GM12878 (cell line): ENCODE data around the gene HCN3. TPM values are rescaled to one million over a fixed set of nuclear protein-coding genes. Genes with fewer than 3 reads are reported as not detected.

ENCODE experiments used
- ATAC-seq: fragments of 200-7000 bp; cut with Tn5 transposase; 3 replicates; pipeline ENCODE4 v1.9.1; 2020; ENCODE audit warnings: mild to moderate bottlenecking, moderate library complexity
- BruUV-seq: library from RNA; stranded (reverse); fragments of 400-500 nt; replicated peaks from 2 replicates; lab custom pipeline; 2021; lab: Mats Ljungman, UMichigan
- CTCF ChIA-PET: fragments of 300-600 bp; sonication (Branson Sonifier 250); formaldehyde crosslinking; extraction: SDS; loops from one replicate; lab custom pipeline; 2021; ENCODE audit warnings: inconsistent platforms; lab: Yijun Ruan, JAX
- POLR2A ChIA-PET: fragments of 350-600 bp; formaldehyde crosslinking; extraction: SDS; loops from one replicate; lab custom pipeline; 2021; ENCODE audit warnings: inconsistent platforms; lab: Charles Lee
- RAD21 ChIA-PET: fragments of 300-600 bp; sonication (Branson Sonifier 250); formaldehyde crosslinking; loops from one replicate; lab custom pipeline; 2023; ENCODE audit warnings: antibody characterized with exemption; ENCODE audit not compliant: unreplicated experiment; lab: Charles Lee
- SMC1A ChIA-PET: fragments of 300-600 bp; sonication (Branson Sonifier 250); formaldehyde crosslinking; loops from one replicate; lab custom pipeline; 2023; ENCODE audit not compliant: unreplicated experiment, uncharacterized antibody; lab: Charles Lee
- DNase-seq: peaks from one replicate; pipeline ENCODE4 v3.0.0-alpha.2; 2011; ENCODE audit warnings: low read depth, low spot score
- FAIRE-seq: peaks from 3 replicates; lab custom pipeline; 2011; peaks lifted over from hg19 to GRCh38; lab: Jason Lieb, UNC
- H2AFZ ChIP-seq: 2 replicates; pipeline ENCODE4 v1.6.0; 2011; ENCODE audit warnings: low read depth, low read length, control low read depth; ENCODE audit not compliant: control insufficient read depth
- H3K27ac ChIP-seq: 2 replicates; pipeline ENCODE4 v1.5.1; 2011; ENCODE audit warnings: control low read depth; ENCODE audit not compliant: control insufficient read depth, insufficient read depth
- H3K27me3 ChIP-seq, 2 experiments: replicated peaks in 1 of 2; 2 replicates each; pipeline versions ENCODE4 v1.6.0 to v1.6.1; 2011; ENCODE audit warnings: low read length in 1 of 2; ENCODE audit not compliant: control insufficient read depth in 2 of 2, insufficient read depth in 2 of 2
- H3K36me3 ChIP-seq, 2 experiments: 2 replicates each; pipeline ENCODE4 v1.5.1; 2011; ENCODE audit warnings: low read length in 1 of 2; ENCODE audit not compliant: control insufficient read depth in 2 of 2, insufficient read depth in 2 of 2
- H3K4me1 ChIP-seq: 2 replicates; pipeline ENCODE4 v1.6.1; 2011; ENCODE audit warnings: mild to moderate bottlenecking, low read length, moderate library complexity, mixed read lengths; ENCODE audit not compliant: control insufficient read depth, insufficient read depth
- H3K4me2 ChIP-seq: 2 replicates; pipeline ENCODE4 v1.6.0; 2011; ENCODE audit warnings: control low read depth; ENCODE audit not compliant: control insufficient read depth, insufficient read depth
- H3K4me3 ChIP-seq: fragments of 200-600 bp; sonication (generic); 2 replicates; pipeline ENCODE4 v1.5.1; 2016
- H3K79me2 ChIP-seq: 2 replicates; pipeline ENCODE4 v1.6.0; 2011; ENCODE audit warnings: low read length; ENCODE audit not compliant: control insufficient read depth, insufficient read depth
- H3K9ac ChIP-seq: 2 replicates; pipeline ENCODE4 v1.8.0; 2011; ENCODE audit warnings: low read length, control low read depth, mixed read lengths; ENCODE audit not compliant: control insufficient read depth, insufficient read depth
- H3K9me3 ChIP-seq: replicated peaks from 3 replicates; pipeline ENCODE4 v1.5.1; 2011; ENCODE audit warnings: mild to moderate bottlenecking, low read length; ENCODE audit not compliant: control insufficient read depth, insufficient read depth
- H4K20me1 ChIP-seq: 2 replicates; pipeline ENCODE4 v1.6.0; 2011; ENCODE audit not compliant: control insufficient read depth, insufficient read depth
- CBX5 ChIP-seq: sonication (generic); IDR thresholded peaks from 2 replicates; pipeline ENCODE4 v1.6.1; 2016; ENCODE audit warnings: low read depth, moderate library complexity, mild to moderate bottlenecking, inconsistent platforms
- E2F8 ChIP-seq: fragments of 450-650 bp; IDR thresholded peaks from 2 replicates; pipeline ENCODE4 v1.6.1; 2018; ENCODE audit warnings: mild to moderate bottlenecking, low read depth, moderate library complexity; ENCODE audit not compliant: partially characterized antibody
- EED ChIP-seq: sonication (generic); IDR thresholded peaks from 2 replicates; pipeline ENCODE4 v1.6.1; 2016; ENCODE audit warnings: antibody characterized with exemption, low read depth
- HDAC6 ChIP-seq: fragments of 200-600 bp; sonication (generic); IDR thresholded peaks from one replicate; pipeline ENCODE4 v1.8.0; 2017; ENCODE audit warnings: antibody characterized with exemption; ENCODE audit not compliant: unreplicated experiment
- WGBS: methylation state at CpG from one replicate; pipeline ENCODE4 v1.1.6; 2016; ENCODE audit warnings: low lambda C conversion rate; ENCODE audit not compliant: insufficient replicate concordance, insufficient coverage; ENCODE audit errors: missing lambda C conversion rate; 5-methylcytosine and 5-hydroxymethylcytosine counted together
- in situ Hi-C: fragments of 300-500 bp; cut with MboI; formaldehyde crosslinking; loops from 9 replicates; pipeline ENCODE4 v1.14.3; 2018; ENCODE audit warnings: mixed read lengths
- intact Hi-C: fragments of 100-400 bp; cut with micrococcal nuclease; formaldehyde crosslinking; loops from one replicate; pipeline ENCODE4 v1.14.2; 2022; ENCODE audit not compliant: unreplicated experiment
- polyA plus RNA-seq, 11 experiments: library from polyadenylated mRNA; depleted of rRNA in 4 of 11; unstranded in 6 of 11; stranded (reverse) in 5 of 11; fragments of >200 nt; fragmentation: Nextera tagmentation in 4 of 11; fragmentation: Illumina TruSeq in 1 of 11; extraction: Ambion mirVana in 4 of 11; extraction: Trizol in 1 of 11; gene quantifications; 1 replicate in 1 of 11; 2 replicates in 10 of 11; pipeline versions ENCODE4 v1.2.1 to v1.2.3, GENCODE V29; 2011 to 2016; ENCODE audit warnings: inconsistent platforms in 2 of 11, missing spikeins in 2 of 11, low read depth in 1 of 11
- total RNA-seq, 4 experiments: library from RNA; depleted of rRNA in 3 of 4; stranded (reverse); fragments of >200 nt in 3 of 4; fragmentation: Illumina TruSeq in 1 of 4; extraction: Trizol in 1 of 4; gene quantifications; 2 replicates each; pipeline versions ENCODE4 v1.2.1 to v1.2.3, GENCODE V29; 2013 to 2021

The HCN3 gene
- total and polyA plus RNA-seq, 10 of the 15 experiments (the other 5 are each of a cell fraction or from before 2014, with no cell fraction given), result 0.08 to 4.1 (median 1.8) TPM

- in situ Hi-C loops, result no loop called here
- ChIA-PET SMC1A (interaction anchor here (1.1 kb wide), 1 partner anchor 84 kb away, joined by 3 read pairs; no protein-coding TSS in a partner anchor), CTCF (interaction anchor here (1.0 to 1.1 kb wide), 2 partner anchors 84 to 267 kb away, joined by 3 to 6 read pairs; no protein-coding TSS in a partner anchor), RAD21 (no interaction called here), POLR2A (interaction anchor here (1.5 kb wide), 1 partner anchor 13 kb away, joined by 3 read pairs; no protein-coding TSS in a partner anchor)
- intact Hi-C loops, result no loop called here
- DNase-seq (no peak), FAIRE-seq (no peak), ATAC-seq (no peak)
- H3K27me3 ChIP-seq, result no peaks in the 10 kb centered on the region
- 92% methylated on average over 1 of the region's 1 CpG for WGBS
- no peak overlapping the region for H3K9ac ChIP-seq
- no peaks in the 10 kb centered on the region for H3K4me1 ChIP-seq
- no peaks in the 10 kb centered on the region for H3K79me2 ChIP-seq
- H4K20me1 ChIP-seq, result no peaks in the 10 kb centered on the region
- no peak overlapping the region for H3K27ac ChIP-seq
- H3K9me3 ChIP-seq, result no peaks in the 10 kb centered on the region
- H2AFZ ChIP-seq, result no peak overlapping the region
- BruUV-seq, result no TSS peak
- no peak overlapping the region for H3K4me3 ChIP-seq
- TF ChIP-seq EED (no peak), HDAC6 (no peak), CBX5 (no peak), E2F8 (no peak)
- TF ChIP-seq, all 136 proteins: peak for 0
- no peak overlapping the region for H3K4me2 ChIP-seq
- H3K36me3 ChIP-seq, result peaks cover 7 to 24% of the 10 kb centered on the region in 2 experiments
Measured at GRCh38 chr1:155334962-155335361, 57.7 kb downstream of the HCN3 start.

Other genes starting within 250 kb of the HCN3 start
Only the 7 nearest of the 18 such genes appear.
- gene MTX1, start 68.8 kb upstream of the HCN3 start, total RNA-seq (2014; rRNA removed), result 82.7 and 92.0 TPM in 2 replicates
- gene MTX1, start 68.8 kb upstream of the HCN3 start, total RNA-seq (2014; rRNA removed; fragmentation: Illumina TruSeq; extraction: Trizol), result 34.3 and 36.3 TPM in 2 replicates
- 42.9 and 47.4 TPM in 2 replicates for gene MTX1, start 68.8 kb upstream of the HCN3 start, total RNA-seq (2021)
- 23.1 and 50.9 TPM in 2 replicates for gene MTX1, start 68.8 kb upstream of the HCN3 start, polyA plus RNA-seq (2011; rRNA removed)
- 17.6 and 43.8 TPM in 2 replicates for gene MTX1, start 68.8 kb upstream of the HCN3 start, polyA plus RNA-seq (2014; fragmentation: Illumina TruSeq; extraction: Trizol)
- 10 to 100 TPM; 15.8 to 25.5 TPM for gene MTX1, start 68.8 kb upstream of the HCN3 start, polyA plus RNA-seq (2014; fragmentation: Nextera tagmentation; extraction: Ambion mirVana)
- 66.8 and 78.1 TPM in 2 replicates for gene MTX1, start 68.8 kb upstream of the HCN3 start, polyA plus RNA-seq (2014; rRNA removed)
- 10 to 100 TPM; 72.7 to 74.5 TPM for gene MTX1, start 68.8 kb upstream of the HCN3 start, polyA plus RNA-seq (2016; fragmentation: Nextera tagmentation; extraction: Ambion mirVana)
- 5.0 TPM in 2 replicates for gene ENTREP3, start 22.0 kb upstream of the HCN3 start, total RNA-seq (2014; rRNA removed)
- gene ENTREP3, start 22.0 kb upstream of the HCN3 start, total RNA-seq (2014; rRNA removed; fragmentation: Illumina TruSeq; extraction: Trizol), result 1.6 and 1.7 TPM in 2 replicates
- gene ENTREP3, start 22.0 kb upstream of the HCN3 start, total RNA-seq (2021), result 29.5 and 31.8 TPM in 2 replicates
- 2.5 and 3.9 TPM in 2 replicates for gene ENTREP3, start 22.0 kb upstream of the HCN3 start, polyA plus RNA-seq (2011; rRNA removed)
- 3.2 and 6.4 TPM in 2 replicates for gene ENTREP3, start 22.0 kb upstream of the HCN3 start, polyA plus RNA-seq (2014; fragmentation: Illumina TruSeq; extraction: Trizol)
- gene ENTREP3, start 22.0 kb upstream of the HCN3 start, polyA plus RNA-seq (2014; fragmentation: Nextera tagmentation; extraction: Ambion mirVana), result 1 to 10 TPM; 2.5 to 3.8 TPM
- gene ENTREP3, start 22.0 kb upstream of the HCN3 start, polyA plus RNA-seq (2014; rRNA removed), result 13.8 and 19.7 TPM in 2 replicates
- 1 to 10 TPM; 2.8 to 3.7 TPM for gene ENTREP3, start 22.0 kb upstream of the HCN3 start, polyA plus RNA-seq (2016; fragmentation: Nextera tagmentation; extraction: Ambion mirVana)
- 82.3 and 90.4 TPM in 2 replicates for gene SCAMP3, start 15.1 kb upstream of the HCN3 start, total RNA-seq (2014; rRNA removed)
- 14.2 and 17.2 TPM in 2 replicates for gene SCAMP3, start 15.1 kb upstream of the HCN3 start, total RNA-seq (2014; rRNA removed; fragmentation: Illumina TruSeq; extraction: Trizol)
- gene SCAMP3, start 15.1 kb upstream of the HCN3 start, total RNA-seq (2021), result 73.3 and 82.1 TPM in 2 replicates
- gene SCAMP3, start 15.1 kb upstream of the HCN3 start, polyA plus RNA-seq (2011; rRNA removed), result 45.8 and 93.8 TPM in 2 replicates
- gene SCAMP3, start 15.1 kb upstream of the HCN3 start, polyA plus RNA-seq (2014; fragmentation: Illumina TruSeq; extraction: Trizol), result 34.0 and 50.2 TPM in 2 replicates
- gene SCAMP3, start 15.1 kb upstream of the HCN3 start, polyA plus RNA-seq (2014; fragmentation: Nextera tagmentation; extraction: Ambion mirVana), result 10 to 100 TPM; 55.1 to 84.1 TPM
- gene SCAMP3, start 15.1 kb upstream of the HCN3 start, polyA plus RNA-seq (2014; rRNA removed), result 133 and 143 TPM in 2 replicates
- gene SCAMP3, start 15.1 kb upstream of the HCN3 start, polyA plus RNA-seq (2016; fragmentation: Nextera tagmentation; extraction: Ambion mirVana), result 100 to 1,000 TPM; 128 to 130 TPM
- gene CLK2, start 4.0 kb upstream of the HCN3 start, total RNA-seq (2014; rRNA removed), result 42.3 and 45.9 TPM in 2 replicates
- gene CLK2, start 4.0 kb upstream of the HCN3 start, total RNA-seq (2014; rRNA removed; fragmentation: Illumina TruSeq; extraction: Trizol), result 27.2 and 29.3 TPM in 2 replicates
- 62.3 and 63.1 TPM in 2 replicates for gene CLK2, start 4.0 kb upstream of the HCN3 start, total RNA-seq (2021)
- gene CLK2, start 4.0 kb upstream of the HCN3 start, polyA plus RNA-seq (2011; rRNA removed), result 50.2 and 76.9 TPM in 2 replicates
- gene CLK2, start 4.0 kb upstream of the HCN3 start, polyA plus RNA-seq (2014; fragmentation: Illumina TruSeq; extraction: Trizol), result 54.9 and 55.6 TPM in 2 replicates
- gene CLK2, start 4.0 kb upstream of the HCN3 start, polyA plus RNA-seq (2014; fragmentation: Nextera tagmentation; extraction: Ambion mirVana), result 10 to 100 TPM; 11.1 to 17.8 TPM
- 81.9 and 83.7 TPM in 2 replicates for gene CLK2, start 4.0 kb upstream of the HCN3 start, polyA plus RNA-seq (2014; rRNA removed)
- 10 to 100 TPM; 23.4 to 27.5 TPM for gene CLK2, start 4.0 kb upstream of the HCN3 start, polyA plus RNA-seq (2016; fragmentation: Nextera tagmentation; extraction: Ambion mirVana)
- not detected in 2 replicates for gene PKLR, start 24.0 kb downstream of the HCN3 start, total RNA-seq (2014; rRNA removed)
- not detected in 2 replicates for gene PKLR, start 24.0 kb downstream of the HCN3 start, total RNA-seq (2014; rRNA removed; fragmentation: Illumina TruSeq; extraction: Trizol)
- 0.08 and 0.13 TPM in 2 replicates for gene PKLR, start 24.0 kb downstream of the HCN3 start, total RNA-seq (2021)
- gene PKLR, start 24.0 kb downstream of the HCN3 start, polyA plus RNA-seq (2011; rRNA removed), result not detected in 2 replicates
- gene PKLR, start 24.0 kb downstream of the HCN3 start, polyA plus RNA-seq (2014; fragmentation: Illumina TruSeq; extraction: Trizol), result 0.04 and 0.08 TPM in 2 replicates
- gene PKLR, start 24.0 kb downstream of the HCN3 start, polyA plus RNA-seq (2014; fragmentation: Nextera tagmentation; extraction: Ambion mirVana), result under 1 TPM in 1 of 2 experiments, not detected in 1; 0.15 TPM
- gene PKLR, start 24.0 kb downstream of the HCN3 start, polyA plus RNA-seq (2014; rRNA removed), result not detected in 2 replicates
- gene PKLR, start 24.0 kb downstream of the HCN3 start, polyA plus RNA-seq (2016; fragmentation: Nextera tagmentation; extraction: Ambion mirVana), result not detected
- 432 and 495 TPM in 2 replicates for gene FDPS, start 31.4 kb downstream of the HCN3 start, total RNA-seq (2014; rRNA removed)
- gene FDPS, start 31.4 kb downstream of the HCN3 start, total RNA-seq (2014; rRNA removed; fragmentation: Illumina TruSeq; extraction: Trizol), result 446 and 482 TPM in 2 replicates
- gene FDPS, start 31.4 kb downstream of the HCN3 start, total RNA-seq (2021), result 507 and 547 TPM in 2 replicates
- gene FDPS, start 31.4 kb downstream of the HCN3 start, polyA plus RNA-seq (2011; rRNA removed), result 608 and 753 TPM in 2 replicates
- gene FDPS, start 31.4 kb downstream of the HCN3 start, polyA plus RNA-seq (2014; fragmentation: Illumina TruSeq; extraction: Trizol), result 467 and 549 TPM in 2 replicates
- gene FDPS, start 31.4 kb downstream of the HCN3 start, polyA plus RNA-seq (2014; fragmentation: Nextera tagmentation; extraction: Ambion mirVana), result 1,000 to 10,000 TPM; 1,058 to 1,156 TPM
- 532 and 553 TPM in 2 replicates for gene FDPS, start 31.4 kb downstream of the HCN3 start, polyA plus RNA-seq (2014; rRNA removed)
- 100 to 1,000 TPM; 405 to 437 TPM for gene FDPS, start 31.4 kb downstream of the HCN3 start, polyA plus RNA-seq (2016; fragmentation: Nextera tagmentation; extraction: Ambion mirVana)
- gene RUSC1, start 43.4 kb downstream of the HCN3 start, total RNA-seq (2014; rRNA removed), result 10.6 and 11.1 TPM in 2 replicates
- gene RUSC1, start 43.4 kb downstream of the HCN3 start, total RNA-seq (2014; rRNA removed; fragmentation: Illumina TruSeq; extraction: Trizol), result 4.7 and 5.1 TPM in 2 replicates
- gene RUSC1, start 43.4 kb downstream of the HCN3 start, total RNA-seq (2021), result 17.7 and 19.9 TPM in 2 replicates
- 9.2 and 13.9 TPM in 2 replicates for gene RUSC1, start 43.4 kb downstream of the HCN3 start, polyA plus RNA-seq (2011; rRNA removed)
- gene RUSC1, start 43.4 kb downstream of the HCN3 start, polyA plus RNA-seq (2014; fragmentation: Illumina TruSeq; extraction: Trizol), result 7.6 and 10.0 TPM in 2 replicates
- gene RUSC1, start 43.4 kb downstream of the HCN3 start, polyA plus RNA-seq (2014; fragmentation: Nextera tagmentation; extraction: Ambion mirVana), result 1 to 10 TPM; 1.1 to 5.4 TPM
- gene RUSC1, start 43.4 kb downstream of the HCN3 start, polyA plus RNA-seq (2014; rRNA removed), result 23.0 and 23.7 TPM in 2 replicates
- gene RUSC1, start 43.4 kb downstream of the HCN3 start, polyA plus RNA-seq (2016; fragmentation: Nextera tagmentation; extraction: Ambion mirVana), result 10 to 100 TPM; 13.6 to 18.5 TPM